Osteocyte (in vitro differentiated cells): ENCODE results near the gene ANKFY1. TPM values are rescaled to one million over a fixed set of nuclear protein-coding genes. Genes with fewer than 3 reads are reported as not detected.

ENCODE experiments used
- DNase-seq: peaks from one replicate; pipeline ENCODE4 v3.0.0; 2021; ENCODE audit warnings: mixed read lengths; ENCODE audit not compliant: unreplicated experiment; ENCODE audit errors: extremely low spot score
- H3K27ac Mint-ChIP-seq: one replicate; pipeline ENCODE4 v1.8.0; 2021; ENCODE audit warnings: mild to moderate bottlenecking, mixed read lengths; ENCODE audit not compliant: unreplicated experiment
- H3K27me3 Mint-ChIP-seq: one replicate; pipeline ENCODE4 v1.8.0; 2021; ENCODE audit warnings: mixed read lengths; ENCODE audit not compliant: unreplicated experiment
- H3K36me3 Mint-ChIP-seq: one replicate; pipeline ENCODE4 v1.8.0; 2021; ENCODE audit warnings: mixed read lengths; ENCODE audit not compliant: unreplicated experiment
- H3K4me1 Mint-ChIP-seq: one replicate; pipeline ENCODE4 v1.8.0; 2021; ENCODE audit warnings: mixed read lengths; ENCODE audit not compliant: unreplicated experiment
- H3K4me3 Mint-ChIP-seq: one replicate; pipeline ENCODE4 v1.8.0; 2021; ENCODE audit warnings: mild to moderate bottlenecking, moderate library complexity, mixed read lengths; ENCODE audit not compliant: unreplicated experiment
- H3K9me3 Mint-ChIP-seq: one replicate; pipeline ENCODE4 v1.8.0; 2021; ENCODE audit warnings: mixed read lengths; ENCODE audit not compliant: unreplicated experiment
- total RNA-seq: library from RNA; stranded (reverse); gene quantifications from 2 replicates; pipeline ENCODE4 v1.2.1, GENCODE V29; 2021
- TF ChIP-seq, protein P1 (sequence below): fragments of 200-600 bp; sonication (generic); IDR thresholded peaks from 2 replicates; pipeline ENCODE4 v1.5.0; 2021; ENCODE audit warnings: antibody characterized with exemption, mild to moderate bottlenecking, moderate library complexity

ANKFY1 gene
- total RNA-seq, 1 donor from 2014 or later: 61.2 TPM

DNA sequence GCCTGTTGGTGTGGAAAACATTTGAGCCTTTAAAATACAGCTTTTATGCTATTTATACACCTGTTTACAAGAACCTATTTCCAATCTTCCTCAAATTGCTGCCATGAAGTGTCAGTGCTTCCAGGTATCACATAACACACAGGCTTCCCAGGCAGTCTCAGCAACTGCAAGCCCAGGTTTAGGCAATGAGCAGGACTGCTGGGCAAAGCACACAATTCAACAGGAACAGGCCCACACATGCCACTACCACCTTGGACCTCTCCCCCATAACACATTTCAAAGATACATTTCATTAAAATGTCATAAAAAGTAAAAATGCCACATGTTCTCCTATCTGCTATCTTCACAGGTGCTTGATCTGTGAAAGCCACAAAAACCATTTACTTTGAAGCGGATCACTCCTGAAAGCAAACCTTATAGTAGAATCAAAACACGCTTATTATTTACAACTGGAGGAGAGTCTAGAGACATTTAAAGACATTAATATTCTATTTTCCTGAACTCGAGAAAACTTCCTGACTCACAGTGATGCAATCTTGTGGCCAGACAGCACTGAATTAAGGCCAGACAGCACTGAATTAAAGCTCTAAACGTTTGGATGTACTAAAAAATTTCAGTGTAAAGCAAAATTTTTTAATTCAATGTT lies 31.5 kb downstream of the ANKFY1 start:
- TF ChIP-seq, protein P1, sequence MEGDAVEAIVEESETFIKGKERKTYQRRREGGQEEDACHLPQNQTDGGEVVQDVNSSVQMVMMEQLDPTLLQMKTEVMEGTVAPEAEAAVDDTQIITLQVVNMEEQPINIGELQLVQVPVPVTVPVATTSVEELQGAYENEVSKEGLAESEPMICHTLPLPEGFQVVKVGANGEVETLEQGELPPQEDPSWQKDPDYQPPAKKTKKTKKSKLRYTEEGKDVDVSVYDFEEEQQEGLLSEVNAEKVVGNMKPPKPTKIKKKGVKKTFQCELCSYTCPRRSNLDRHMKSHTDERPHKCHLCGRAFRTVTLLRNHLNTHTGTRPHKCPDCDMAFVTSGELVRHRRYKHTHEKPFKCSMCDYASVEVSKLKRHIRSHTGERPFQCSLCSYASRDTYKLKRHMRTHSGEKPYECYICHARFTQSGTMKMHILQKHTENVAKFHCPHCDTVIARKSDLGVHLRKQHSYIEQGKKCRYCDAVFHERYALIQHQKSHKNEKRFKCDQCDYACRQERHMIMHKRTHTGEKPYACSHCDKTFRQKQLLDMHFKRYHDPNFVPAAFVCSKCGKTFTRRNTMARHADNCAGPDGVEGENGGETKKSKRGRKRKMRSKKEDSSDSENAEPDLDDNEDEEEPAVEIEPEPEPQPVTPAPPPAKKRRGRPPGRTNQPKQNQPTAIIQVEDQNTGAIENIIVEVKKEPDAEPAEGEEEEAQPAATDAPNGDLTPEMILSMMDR: no peak
- peak overlapping the region; percentile 82 for H3K27ac Mint-ChIP-seq
- no peak for DNase-seq
- H3K4me3 Mint-ChIP-seq: no peak overlapping the region
- H3K27me3 Mint-ChIP-seq: no peaks in the 10 kb centered on the region
- H3K9me3 Mint-ChIP-seq: no peaks in the 10 kb centered on the region
- H3K36me3 Mint-ChIP-seq: peaks cover 19% of the 10 kb centered on the region
- H3K4me1 Mint-ChIP-seq: peaks cover 51% of the 10 kb centered on the region

DNA sequence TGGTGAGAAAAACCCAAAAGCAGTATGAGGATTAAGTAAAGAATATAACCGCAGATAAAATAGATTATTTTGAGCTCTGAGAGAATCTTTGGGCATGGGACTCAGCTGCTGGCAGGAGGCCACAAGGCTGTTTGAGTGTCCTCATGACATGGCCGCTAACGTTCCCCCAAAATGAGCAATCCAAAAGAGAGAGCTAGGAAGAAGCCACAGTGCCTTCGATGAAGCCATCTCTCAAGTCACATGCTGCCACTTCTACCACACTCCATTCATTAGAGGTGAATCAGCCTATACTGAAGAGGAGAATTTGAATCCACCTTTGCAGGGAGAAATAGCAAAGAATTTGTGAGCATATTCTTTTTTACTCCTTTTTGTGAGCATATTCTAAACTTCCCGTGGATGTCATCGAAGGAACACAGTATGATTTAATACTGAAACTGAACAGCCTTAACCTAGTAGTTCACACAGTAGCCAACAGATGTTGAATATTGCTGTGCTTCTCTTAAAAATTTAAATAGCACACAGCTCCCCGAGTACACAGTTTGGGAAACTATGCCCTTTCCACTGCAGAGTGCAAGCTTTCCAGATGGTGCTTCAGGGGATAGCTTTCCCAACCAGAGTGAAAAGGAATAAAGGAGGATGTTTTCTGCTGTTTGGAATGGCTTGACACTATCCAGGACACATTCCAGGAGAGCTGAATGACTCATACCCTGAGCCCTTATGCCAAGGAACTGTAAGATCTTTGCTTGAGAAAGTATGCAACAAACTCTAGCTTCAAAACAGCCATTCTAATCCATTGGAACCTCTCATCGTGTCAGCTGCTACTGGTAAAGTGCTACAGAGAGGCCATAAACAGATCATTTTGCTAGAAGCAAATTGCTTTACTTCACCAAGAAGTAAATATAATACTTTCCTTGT lies 33.9 kb downstream of the ANKFY1 start:
- peak overlapping the region; percentile 87 for H3K27ac Mint-ChIP-seq
- TF ChIP-seq, protein P1: no peak
- DNase-seq: no peak
- H3K4me1 Mint-ChIP-seq: peaks cover 39% of the 10 kb centered on the region
- peaks cover 15% of the 10 kb centered on the region for H3K36me3 Mint-ChIP-seq
- no peaks in the 10 kb centered on the region for H3K9me3 Mint-ChIP-seq
- H3K4me3 Mint-ChIP-seq: peak overlapping the region; percentile 32
- no peaks in the 10 kb centered on the region for H3K27me3 Mint-ChIP-seq

DNA sequence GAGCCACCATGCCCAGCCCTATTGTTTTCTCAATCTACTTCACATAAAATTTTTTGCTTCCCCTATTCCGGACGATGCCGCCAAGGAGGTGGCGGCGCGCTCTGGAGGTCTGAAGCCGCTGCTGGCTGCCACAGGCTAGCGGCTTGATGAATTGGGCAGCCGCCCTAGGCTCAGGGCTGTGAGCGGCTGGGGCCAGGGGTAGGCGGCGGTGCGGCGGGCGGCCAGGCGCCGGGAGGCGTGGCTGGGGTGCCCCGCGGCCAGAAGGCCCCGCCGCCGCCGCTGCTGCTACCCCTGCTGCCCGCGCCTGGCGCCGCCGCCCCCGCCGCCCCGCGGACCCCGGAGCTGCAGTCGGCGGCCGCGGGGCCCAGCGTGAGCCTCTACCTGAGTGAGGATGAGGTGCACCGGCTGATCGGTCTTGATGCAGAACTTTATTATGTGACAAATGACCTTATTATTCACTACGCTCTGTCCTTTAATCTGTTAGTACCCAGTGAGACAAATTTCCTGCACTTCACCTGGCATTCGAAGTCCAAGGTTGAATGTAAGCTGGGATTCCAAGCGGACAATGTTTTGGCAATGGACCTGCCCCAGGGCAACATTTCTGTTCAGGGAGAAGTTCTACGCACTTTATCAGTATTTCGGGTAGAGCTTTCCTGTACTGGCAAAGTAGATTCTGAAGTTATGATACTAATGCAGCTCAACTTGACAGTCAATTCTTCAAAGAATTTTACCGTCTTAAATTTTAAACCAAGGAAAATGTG lies 41.7 kb downstream of the ANKFY1 start:
- TF ChIP-seq, protein P1: no peak
- Mint-ChIP-seq H3K36me3 (peaks cover 12% of the 10 kb centered on the region), H3K27me3 (no peaks in the 10 kb centered on the region), H3K4me3 (no peak overlapping the region), H3K27ac (no peak overlapping the region), H3K4me1 (peaks cover 4% of the 10 kb centered on the region), H3K9me3 (no peaks in the 10 kb centered on the region)
- DNase-seq: no peak

DNA sequence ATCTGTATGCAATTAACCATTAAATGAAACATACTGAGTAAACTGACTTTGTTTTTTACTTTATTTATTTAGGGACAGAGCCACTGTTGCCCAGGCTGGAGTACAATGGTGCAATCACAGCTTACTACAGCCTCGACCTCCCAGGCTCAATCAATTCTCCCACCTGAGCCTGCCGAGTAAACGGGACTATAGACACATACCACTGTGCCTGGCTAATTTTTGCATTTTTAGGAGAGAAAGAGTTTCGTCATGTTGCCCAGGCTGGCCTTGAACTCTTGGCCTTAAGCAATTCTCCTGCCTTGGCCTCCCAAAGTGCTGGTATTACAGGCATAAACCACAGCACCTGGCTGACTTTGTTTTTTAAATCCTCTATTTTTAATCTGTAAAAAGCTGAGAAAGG lies 42.6 kb downstream of the ANKFY1 start:
- peaks cover 6% of the 10 kb centered on the region for H3K4me1 Mint-ChIP-seq
- peaks cover 16% of the 10 kb centered on the region for H3K36me3 Mint-ChIP-seq
- DNase-seq: no peak
- no peaks in the 10 kb centered on the region for H3K9me3 Mint-ChIP-seq
- no peak overlapping the region for H3K27ac Mint-ChIP-seq
- H3K4me3 Mint-ChIP-seq: no peak overlapping the region
- H3K27me3 Mint-ChIP-seq: no peaks in the 10 kb centered on the region
- TF ChIP-seq, protein P1: no peak
